Fibroblast of skin of left quadriceps (primary cell): Measurements from ENCODE around the gene L1TD1.
"Not testable (repeated sequence)": the region's sequence is repeated elsewhere in the genome, so short reads cannot be mapped to it uniquely, and the experiment has no call there.

ENCODE experiments used
- DNase-seq, 2 experiments: peaks; one replicate each; pipeline ENCODE4 v3.0.0-alpha.2; 2013; ENCODE audit warnings: low read depth in 2 of 2

Gene L1TD1

GRCh38 chr1:62198069-62198780 is 3.6 kb downstream of the L1TD1 start:
- DNase-seq, result no peak

- DNase-seq, result no peak
Measured at GRCh38 chr1:62198781-62199125, 4.1 kb downstream of the L1TD1 start.

DNA sequence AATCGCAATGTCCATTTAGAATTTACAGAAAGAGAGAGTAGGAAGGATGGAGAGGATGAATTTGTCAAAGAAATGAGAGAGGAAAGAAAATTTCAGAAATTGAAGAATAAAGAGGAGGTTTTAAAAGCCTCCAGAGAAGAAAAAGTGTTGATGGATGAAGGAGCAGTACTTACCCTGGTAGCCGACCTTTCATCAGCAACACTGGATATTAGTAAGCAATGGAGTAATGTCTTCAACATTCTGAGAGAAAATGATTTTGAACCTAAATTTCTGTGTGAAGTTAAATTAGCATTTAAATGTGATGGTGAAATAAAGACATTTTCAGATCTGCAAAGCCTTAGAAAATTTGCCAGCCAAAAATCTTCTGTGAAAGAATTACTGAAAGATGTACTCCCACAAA is 12.5 kb downstream of the L1TD1 start:
- DNase-seq, result no peak

DNA sequence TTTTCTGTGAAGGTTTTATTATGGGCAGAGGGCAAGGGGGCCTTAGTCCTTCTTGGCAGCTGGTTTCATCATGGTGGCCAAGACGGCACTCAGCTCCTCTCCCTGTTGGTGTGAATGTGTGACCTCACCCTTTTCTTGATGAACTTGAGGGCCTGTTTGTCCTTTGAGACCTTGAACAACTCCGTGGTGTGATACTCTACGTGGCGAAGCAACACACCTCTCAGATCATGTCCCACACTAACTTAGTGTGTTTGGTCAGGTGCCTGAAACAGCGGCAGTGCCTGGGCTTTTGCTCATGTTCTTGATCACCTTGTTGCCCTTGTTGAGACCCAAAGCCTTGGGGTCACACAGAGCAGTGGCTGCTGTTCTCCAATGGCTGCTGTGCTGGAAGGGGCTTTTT is 13.4 kb downstream of the L1TD1 start:
- no peak for DNase-seq

- DNase-seq, result no peak
Measured at GRCh38 chr1:62208970-62209369, 14.3 kb downstream of the L1TD1 start.

DNA sequence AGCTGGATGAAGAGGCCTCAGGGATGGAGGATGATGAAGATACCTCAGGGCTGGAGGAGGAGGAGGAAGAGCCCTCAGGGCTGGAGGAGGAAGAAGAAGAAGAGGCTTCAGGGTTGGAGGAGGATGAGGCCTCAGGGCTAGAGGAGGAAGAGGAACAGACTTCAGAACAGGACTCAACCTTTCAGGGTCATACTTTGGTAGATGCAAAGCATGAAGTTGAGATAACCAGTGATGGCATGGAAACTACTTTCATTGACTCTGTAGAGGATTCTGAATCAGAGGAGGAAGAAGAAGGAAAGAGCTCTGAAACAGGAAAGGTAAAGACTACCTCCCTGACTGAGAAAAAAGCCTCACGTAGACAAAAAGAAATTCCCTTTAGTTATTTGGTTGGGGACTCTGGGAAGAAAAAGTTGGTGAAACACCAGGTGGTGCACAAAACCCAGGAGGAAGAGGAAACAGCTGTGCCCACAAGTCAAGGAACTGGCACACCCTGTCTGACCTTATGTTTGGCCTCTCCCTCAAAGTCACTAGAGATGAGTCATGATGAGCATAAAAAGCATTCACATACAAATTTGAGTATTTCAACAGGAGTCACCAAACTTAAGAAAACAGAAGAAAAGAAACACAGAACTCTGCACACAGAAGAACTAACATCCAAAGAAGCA is 15.4 kb downstream of the L1TD1 start:
- no peak for DNase-seq

- DNase-seq, result no peak
Measured at GRCh38 chr1:62210960-62211359, 16.3 kb downstream of the L1TD1 start.

DNA sequence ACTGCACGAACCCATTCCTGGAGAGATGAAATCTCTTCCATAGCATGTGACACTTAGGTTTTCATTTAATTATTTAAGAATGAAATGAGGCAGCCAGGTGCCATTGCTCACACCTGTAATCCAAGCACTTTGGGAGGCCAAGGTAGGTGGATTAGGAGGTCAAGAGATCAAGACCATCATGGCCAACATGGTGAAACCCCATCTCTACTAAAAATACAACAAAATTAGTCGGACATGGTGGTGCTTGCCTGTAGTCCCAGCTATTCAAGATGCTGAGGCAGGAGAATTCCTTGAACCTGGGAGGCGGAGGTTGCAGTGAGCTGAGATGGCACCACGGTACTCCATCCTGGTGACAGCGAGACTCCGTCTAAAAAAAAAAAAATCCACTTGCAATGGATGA is 17.8 kb downstream of the L1TD1 start:
- no peak for DNase-seq

DNA sequence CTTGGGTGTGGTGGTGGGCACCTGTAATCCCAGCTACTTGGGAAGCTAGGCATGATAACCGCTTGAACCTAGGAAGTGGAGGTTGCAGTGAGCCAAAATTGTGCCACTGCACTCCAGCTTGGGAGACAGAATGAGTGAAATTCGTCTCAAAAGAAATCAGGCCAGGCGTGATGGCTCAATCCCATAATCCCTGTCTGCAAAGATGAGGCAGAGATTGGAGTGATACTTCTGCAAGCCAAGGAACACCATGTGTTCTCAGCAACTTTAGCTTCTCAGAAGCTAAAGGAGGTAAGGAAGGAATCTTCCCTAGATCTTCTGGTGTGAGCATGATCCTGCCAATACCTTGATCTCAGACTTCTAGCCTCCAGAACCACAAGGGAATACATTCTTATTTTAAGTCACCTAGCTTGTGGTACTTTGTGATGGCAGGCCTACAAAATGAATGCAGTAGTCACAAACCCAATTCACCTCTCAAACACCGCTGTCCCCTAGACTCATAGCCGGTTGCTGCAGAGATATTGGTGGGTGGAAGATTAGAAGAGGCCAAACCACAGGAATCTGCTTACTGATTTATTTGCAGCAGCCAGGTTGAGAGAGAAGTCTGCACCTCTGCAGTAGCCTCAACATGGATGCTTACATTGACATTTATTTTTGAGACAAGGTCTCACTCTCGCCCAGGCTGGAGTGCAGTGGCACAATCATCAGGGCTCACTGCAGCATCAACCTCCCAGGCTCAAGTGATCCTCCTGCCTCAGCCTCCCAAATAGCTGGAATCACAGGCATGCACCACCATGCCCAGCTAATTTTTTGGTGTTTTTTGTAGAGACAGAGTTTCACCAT is 18.6 kb downstream of the L1TD1 start:
- DNase-seq, result no peak

DNA sequence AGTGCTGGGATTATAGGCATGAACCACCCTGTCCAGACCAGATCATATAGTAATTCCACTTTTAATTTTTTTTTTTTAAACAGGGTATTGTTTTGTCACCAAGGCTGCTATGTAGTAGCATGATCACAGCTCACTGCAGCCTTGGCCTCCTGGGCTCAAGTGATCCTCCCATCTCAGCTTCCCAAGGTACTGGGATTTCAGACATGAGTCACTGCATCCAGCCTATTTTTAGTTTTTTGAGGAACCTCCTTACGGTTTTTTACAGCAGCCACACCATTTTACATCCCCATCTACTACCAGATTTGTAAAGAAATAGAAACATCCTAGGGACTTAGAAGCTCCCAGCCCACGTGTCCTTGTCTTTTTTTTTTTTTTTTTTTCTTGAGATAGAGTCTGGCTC is 24.0 kb downstream of the L1TD1 start:
- DNase-seq, result no peak

- not testable (repeated sequence) for DNase-seq
Measured at GRCh38 chr1:62220456-62220855, 25.8 kb downstream of the L1TD1 start.

DNA sequence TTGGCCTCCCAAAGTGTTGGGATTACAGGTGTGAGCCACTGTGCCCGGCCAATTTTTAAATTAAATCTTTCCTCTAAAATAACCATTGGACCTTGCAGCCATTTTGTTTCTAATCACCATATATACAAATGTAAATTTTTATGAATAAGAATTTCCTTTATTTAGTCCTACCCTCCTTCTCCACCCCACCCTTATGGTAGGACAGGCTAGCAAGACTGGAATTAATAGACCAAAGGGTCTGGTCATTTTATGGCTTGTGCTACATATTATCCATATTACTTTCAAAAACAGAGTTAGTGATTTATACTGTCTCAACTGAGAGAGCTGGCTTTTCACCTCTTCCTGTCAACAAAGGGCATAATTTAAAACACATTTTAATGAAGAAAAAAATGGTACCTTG is 26.5 kb downstream of the L1TD1 start:
- no peak for DNase-seq

- DNase-seq, result no peak
Measured at GRCh38 chr1:62222321-62222720, 27.7 kb downstream of the L1TD1 start.

DNA sequence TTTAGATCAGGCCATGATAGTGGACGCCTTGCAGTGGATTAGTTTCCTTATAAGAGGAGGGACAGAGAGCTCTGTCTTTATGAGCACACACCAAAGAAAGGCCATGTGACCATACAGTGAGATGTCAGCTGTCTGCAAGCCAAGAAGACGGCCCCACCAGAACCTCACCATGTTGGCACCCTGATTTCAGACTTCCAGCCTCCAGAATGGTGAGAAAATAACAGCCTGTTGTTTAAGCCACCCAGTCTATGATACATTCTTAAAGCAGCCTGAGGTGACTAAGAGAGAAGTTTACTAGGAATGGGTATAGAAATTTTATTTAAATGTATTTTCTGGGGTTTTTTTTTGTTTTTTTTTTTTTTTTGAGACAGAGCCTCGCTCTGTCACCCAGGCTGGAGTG is 29.5 kb downstream of the L1TD1 start:
- no peak for DNase-seq

- DNase-seq, result no peak
Measured at GRCh38 chr1:62227496-62227895, 32.8 kb downstream of the L1TD1 start.

DNA sequence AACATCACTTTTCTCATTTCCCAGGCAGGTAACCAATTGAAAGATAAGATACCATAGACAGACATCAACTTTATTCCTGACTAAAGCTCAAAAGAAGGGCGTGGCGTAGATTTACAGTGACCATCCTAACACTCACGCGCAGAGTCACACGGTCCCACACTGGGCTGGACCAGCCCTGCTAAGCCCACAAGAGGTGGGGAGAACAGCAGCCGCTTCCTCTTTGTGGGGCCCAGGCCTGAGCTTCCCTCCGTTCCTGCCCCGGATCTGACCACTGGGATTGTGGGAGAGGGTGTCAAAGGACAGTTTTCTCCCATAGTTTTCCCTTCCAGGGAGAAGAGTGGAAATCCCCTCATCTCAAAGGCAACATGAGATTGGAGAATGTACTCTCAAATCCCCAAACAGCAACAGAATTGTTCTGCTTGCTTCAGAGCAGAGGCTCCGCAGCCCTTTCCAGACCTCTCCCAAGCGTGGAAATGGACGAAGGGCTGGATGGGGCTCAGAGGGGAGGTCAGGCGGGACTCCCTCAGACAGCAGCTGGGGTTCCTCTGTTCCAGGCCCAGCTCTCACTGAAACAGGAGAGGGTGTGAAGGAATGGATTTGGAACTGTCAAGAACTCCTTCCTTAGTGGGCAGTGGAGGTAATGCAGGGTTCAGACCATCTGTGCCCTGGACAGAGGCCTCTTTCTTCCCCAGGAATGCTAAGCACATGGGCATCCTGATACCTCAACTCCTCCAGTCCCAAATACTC is 33.7 kb downstream of the L1TD1 start:
- DNase-seq, result no peak

DNA sequence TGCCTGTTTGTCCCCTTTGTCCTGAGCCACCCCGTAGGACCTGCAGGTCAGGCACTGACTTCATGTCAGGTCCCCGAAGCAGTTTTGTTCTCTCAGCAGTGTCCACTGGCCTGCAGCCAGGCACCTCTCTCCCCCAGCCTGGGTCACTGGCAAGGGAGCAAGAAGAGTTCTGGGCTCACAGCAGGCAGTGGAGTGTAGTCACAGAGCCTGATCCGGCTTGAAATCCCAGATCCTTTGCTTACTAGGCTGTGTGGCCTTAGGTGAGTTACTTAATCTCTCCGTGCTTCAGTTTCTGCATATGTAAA is 34.2 kb downstream of the L1TD1 start:
- DNase-seq, result no peak

DNA sequence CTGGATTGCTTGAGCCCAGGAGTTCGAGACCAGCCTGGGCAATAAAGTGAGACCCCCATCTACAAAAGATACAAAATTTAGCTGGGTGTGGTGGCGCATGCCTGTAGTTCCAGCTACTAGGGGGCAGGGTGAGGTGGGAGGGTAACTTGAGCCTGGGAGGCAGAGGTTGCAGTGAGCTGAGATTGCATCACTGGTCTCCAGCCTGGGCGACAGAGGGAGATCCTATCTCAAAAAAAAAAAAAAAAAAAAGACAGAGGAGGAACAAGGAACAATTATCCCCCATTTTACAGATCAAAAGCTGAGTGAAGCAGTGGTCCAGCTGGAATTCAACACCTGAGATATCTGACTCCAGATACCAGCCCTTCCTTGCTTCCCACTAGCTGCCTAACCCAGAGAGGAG is 34.8 kb downstream of the L1TD1 start:
- DNase-seq, result no peak

GRCh38 chr1:62229932-62230331 is 35.3 kb downstream of the L1TD1 start:
- no peak for DNase-seq

DNA sequence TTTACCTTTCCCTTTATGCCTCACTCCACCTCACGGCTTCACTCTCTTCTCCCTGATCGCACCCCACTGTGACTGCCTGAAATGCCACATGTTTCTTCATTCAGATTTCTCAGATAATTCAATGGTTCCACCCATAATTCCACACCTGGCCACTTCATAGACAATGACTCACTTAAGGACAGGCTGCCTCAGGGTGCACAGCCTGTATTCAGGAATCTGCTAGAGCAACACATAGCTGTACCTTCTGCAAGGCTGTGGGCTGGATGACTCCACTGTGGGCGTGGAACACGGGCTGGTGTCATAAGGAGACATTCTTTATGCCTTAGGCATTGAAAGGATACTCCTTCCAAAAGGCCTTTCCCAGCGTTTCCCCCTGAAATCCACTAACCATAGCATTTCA is 36.1 kb downstream of the L1TD1 start:
- DNase-seq, result peak; percentile 30 to 33

- no peak for DNase-seq
Measured at GRCh38 chr1:62232871-62233278, 38.2 kb downstream of the L1TD1 start.

DNA sequence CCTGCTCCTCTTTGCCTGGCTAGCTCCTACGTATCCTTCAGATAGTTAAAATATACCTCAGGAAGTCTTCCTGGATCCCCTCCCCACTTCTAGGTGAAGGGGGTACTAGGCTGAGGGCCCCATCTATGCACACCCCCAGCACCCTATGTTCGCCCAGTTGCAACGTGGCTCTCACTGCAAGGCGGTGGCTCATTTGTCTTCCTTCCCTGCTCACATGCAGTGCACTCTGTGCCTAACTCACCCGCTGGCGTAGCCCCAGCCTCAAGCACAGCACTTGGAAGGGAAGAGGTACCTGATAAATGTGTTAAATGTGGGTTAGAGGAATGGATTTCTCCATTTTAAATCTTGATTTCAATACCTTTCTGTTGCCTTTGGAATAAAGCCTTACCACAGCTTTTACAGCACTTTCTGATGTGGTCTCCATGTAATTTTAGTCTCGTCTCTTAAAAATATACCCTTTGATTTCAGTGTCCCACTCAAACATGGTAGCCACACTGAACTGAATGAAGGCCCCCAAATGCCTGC is 39.3 kb downstream of the L1TD1 start:
- DNase-seq, result no peak
